HepG2 (cell line): ENCODE data around the gene ZMYM3. TPM values are rescaled to one million over a fixed set of nuclear protein-coding genes. Genes with fewer than 3 reads are reported as not detected.
A peak's percentile ranks its signal among the peaks of the same experiment; 100 is the strongest.

Experiments used
- HDAC2 ChIP-seq: sonication (generic); formaldehyde crosslinking; IDR thresholded peaks from 2 replicates; pipeline ENCODE4 v1.4.0; 2020; ENCODE audit warnings: missing genetic modification reagents
- IRF2 ChIP-seq: IDR thresholded peaks from 2 replicates; pipeline ENCODE4 v1.6.1; 2018; ENCODE audit warnings: missing genetic modification reagents, missing compliant biosample characterization
- KDM2A ChIP-seq: sonication (generic); formaldehyde crosslinking; IDR thresholded peaks from 2 replicates; pipeline ENCODE4 v1.4.0; 2020; ENCODE audit warnings: low read depth, missing genetic modification reagents, borderline replicate concordance
- PPARG ChIP-seq: conservative IDR thresholded peaks from 2 replicates; pipeline ENCODE4 v1.6.1; 2016; ENCODE audit warnings: missing biosample characterization, missing genetic modification reagents
- PRMT3 ChIP-seq: sonication (generic); formaldehyde crosslinking; IDR thresholded peaks from 2 replicates; pipeline ENCODE4 v1.8.1; 2022; ENCODE audit warnings: low read depth, mild to moderate bottlenecking, moderate library complexity, missing genetic modification reagents, borderline replicate concordance
- TRIM24 ChIP-seq: sonication (generic); formaldehyde crosslinking; IDR thresholded peaks from 2 replicates; pipeline ENCODE4 v1.8.0; 2022; ENCODE audit warnings: mild to moderate bottlenecking, missing genetic modification reagents
- ZFP36L1 ChIP-seq: sonication (generic); formaldehyde crosslinking; IDR thresholded peaks from 2 replicates; pipeline ENCODE4 v1.8.0; 2022; ENCODE audit warnings: mild to moderate bottlenecking, missing genetic modification reagents, moderate library complexity
- ZIK1 ChIP-seq: sonication (generic); formaldehyde crosslinking; IDR thresholded peaks from 2 replicates; pipeline ENCODE4 v1.5.0; 2020; ENCODE audit warnings: mild to moderate bottlenecking, low read depth, missing genetic modification reagents, borderline replicate concordance
- ZNF235 ChIP-seq: sonication (generic); formaldehyde crosslinking; IDR thresholded peaks from 2 replicates; pipeline ENCODE4 v1.8.1; 2023; ENCODE audit warnings: mild to moderate bottlenecking, missing genetic modification reagents, borderline replicate concordance
- ZNF44 ChIP-seq: sonication (generic); formaldehyde crosslinking; IDR thresholded peaks from 2 replicates; pipeline ENCODE4 v1.5.1; 2020; ENCODE audit warnings: mild to moderate bottlenecking, missing genetic modification reagents
- ZNF501 ChIP-seq: sonication (generic); formaldehyde crosslinking; IDR thresholded peaks from 2 replicates; pipeline ENCODE4 v1.5.1; 2020; ENCODE audit warnings: mild to moderate bottlenecking, moderate library complexity, missing genetic modification reagents
- ZNF513 ChIP-seq: sonication (generic); formaldehyde crosslinking; conservative IDR thresholded peaks from 2 replicates; pipeline ENCODE4 v1.5.0; 2020; ENCODE audit warnings: missing genetic modification reagents
- ZNF557 ChIP-seq: sonication (generic); formaldehyde crosslinking; IDR thresholded peaks from 2 replicates; pipeline ENCODE4 v1.4.0; 2020; ENCODE audit warnings: missing genetic modification reagents
- ZSCAN25 ChIP-seq: sonication (generic); formaldehyde crosslinking; IDR thresholded peaks from 2 replicates; pipeline ENCODE4 v1.8.0; 2022; ENCODE audit warnings: mild to moderate bottlenecking, missing genetic modification reagents
- polyA plus RNA-seq, 8 experiments: library from polyadenylated mRNA; depleted of rRNA in 3 of 8; stranded (reverse) in 7 of 8; unstranded in 1 of 8; fragments of >200 nt; fragmentation: Illumina TruSeq in 4 of 8; extraction: Trizol in 4 of 8; gene quantifications; 2 replicates each; pipeline versions ENCODE4 v1.2.1 to v1.2.3, GENCODE V29; 2011 to 2016; ENCODE audit warnings: low read depth in 4 of 8, missing spikeins in 1 of 8, mixed read lengths in 1 of 8; ENCODE audit not compliant: insufficient read depth in 1 of 8
- total RNA-seq, 5 experiments: library from RNA; depleted of rRNA; stranded (reverse); fragments of >200 nt; fragmentation: Illumina TruSeq; extraction: Trizol; gene quantifications; 2 replicates each; pipeline ENCODE4 v1.2.3, GENCODE V29; 2016; ENCODE audit warnings: low read depth in 1 of 5
- TF ChIP-seq, protein P1 (sequence below): IDR thresholded peaks from 2 replicates; pipeline ENCODE4 v1.6.1; 2012; ENCODE audit warnings: inconsistent platforms
- TF ChIP-seq, protein P2 (sequence below): sonication (generic); formaldehyde crosslinking; IDR thresholded peaks from 2 replicates; pipeline ENCODE4 v1.4.0; 2020; ENCODE audit warnings: mild to moderate bottlenecking, missing genetic modification reagents
- TF ChIP-seq, protein P3 (sequence below): sonication (generic); formaldehyde crosslinking; IDR thresholded peaks from 2 replicates; pipeline ENCODE4 v1.5.1; 2020; ENCODE audit warnings: missing genetic modification reagents, mild to moderate bottlenecking, borderline replicate concordance
- TF ChIP-seq, protein P4 (sequence below): sonication (generic); formaldehyde crosslinking; conservative IDR thresholded peaks from 2 replicates; pipeline ENCODE4 v1.4.0; 2020; ENCODE audit warnings: missing genetic modification reagents

The ZMYM3 gene
- total and polyA plus RNA-seq, 2 of the 13 experiments (the other 11 are each of a cell fraction or from before 2014, with no cell fraction given), result 26.4 to 35.4 TPM

DNA sequence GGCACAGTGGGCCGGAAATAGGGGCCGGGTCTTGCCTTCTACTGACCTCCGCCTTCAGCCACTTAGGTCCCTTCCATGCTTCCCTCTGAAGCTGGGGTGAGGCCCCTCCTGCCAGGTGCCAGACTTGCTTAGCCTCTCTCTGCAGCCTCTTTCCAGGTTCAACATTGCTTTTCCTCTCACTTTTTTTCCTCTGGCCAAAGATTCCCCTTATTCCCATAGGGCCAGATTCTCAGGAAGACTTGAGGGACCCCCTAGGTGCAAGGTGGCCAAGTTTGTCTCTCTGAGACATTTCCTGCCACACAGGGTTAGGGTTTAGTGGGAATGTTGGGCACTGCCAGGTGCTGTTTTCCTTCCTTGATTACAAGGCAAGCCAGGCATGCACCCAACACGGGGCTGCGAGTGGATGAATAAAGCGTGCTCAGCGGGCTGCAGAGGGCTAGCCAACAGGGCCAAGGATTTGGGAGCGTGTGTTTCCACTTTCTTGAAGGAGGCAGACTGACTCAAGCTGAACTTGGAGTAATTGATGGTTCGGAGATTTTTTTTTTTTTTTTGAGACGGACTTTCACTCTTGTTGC lies 38.5 kb downstream of the ZMYM3 start (continued):
- TF ChIP-seq ZSCAN25 (CRISPR knock-in tag) (no peak), ZFP36L1 (CRISPR knock-in tag) (no peak), ZNF44 (CRISPR knock-in tag) (no peak), KDM2A (CRISPR knock-in tag) (no peak), HDAC2 (CRISPR knock-in tag) (no peak), PRMT3 (CRISPR knock-in tag) (no peak), ZNF513 (CRISPR knock-in tag) (no peak), IRF2 (CRISPR knock-in tag) (no peak), TRIM24 (no peak), PPARG (CRISPR knock-in tag) (no peak), ZNF557 (no peak), ZNF501 (CRISPR knock-in tag) (0 out of 2 replicates have a peak, but pooled peaks have one; percentile 13), ZNF235 (no peak), ZIK1 (no peak)
- TF ChIP-seq, protein P1, sequence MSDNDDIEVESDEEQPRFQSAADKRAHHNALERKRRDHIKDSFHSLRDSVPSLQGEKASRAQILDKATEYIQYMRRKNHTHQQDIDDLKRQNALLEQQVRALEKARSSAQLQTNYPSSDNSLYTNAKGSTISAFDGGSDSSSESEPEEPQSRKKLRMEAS, result 0 out of 2 replicates have a peak, but pooled peaks have one; percentile 10
- TF ChIP-seq, protein P2, sequence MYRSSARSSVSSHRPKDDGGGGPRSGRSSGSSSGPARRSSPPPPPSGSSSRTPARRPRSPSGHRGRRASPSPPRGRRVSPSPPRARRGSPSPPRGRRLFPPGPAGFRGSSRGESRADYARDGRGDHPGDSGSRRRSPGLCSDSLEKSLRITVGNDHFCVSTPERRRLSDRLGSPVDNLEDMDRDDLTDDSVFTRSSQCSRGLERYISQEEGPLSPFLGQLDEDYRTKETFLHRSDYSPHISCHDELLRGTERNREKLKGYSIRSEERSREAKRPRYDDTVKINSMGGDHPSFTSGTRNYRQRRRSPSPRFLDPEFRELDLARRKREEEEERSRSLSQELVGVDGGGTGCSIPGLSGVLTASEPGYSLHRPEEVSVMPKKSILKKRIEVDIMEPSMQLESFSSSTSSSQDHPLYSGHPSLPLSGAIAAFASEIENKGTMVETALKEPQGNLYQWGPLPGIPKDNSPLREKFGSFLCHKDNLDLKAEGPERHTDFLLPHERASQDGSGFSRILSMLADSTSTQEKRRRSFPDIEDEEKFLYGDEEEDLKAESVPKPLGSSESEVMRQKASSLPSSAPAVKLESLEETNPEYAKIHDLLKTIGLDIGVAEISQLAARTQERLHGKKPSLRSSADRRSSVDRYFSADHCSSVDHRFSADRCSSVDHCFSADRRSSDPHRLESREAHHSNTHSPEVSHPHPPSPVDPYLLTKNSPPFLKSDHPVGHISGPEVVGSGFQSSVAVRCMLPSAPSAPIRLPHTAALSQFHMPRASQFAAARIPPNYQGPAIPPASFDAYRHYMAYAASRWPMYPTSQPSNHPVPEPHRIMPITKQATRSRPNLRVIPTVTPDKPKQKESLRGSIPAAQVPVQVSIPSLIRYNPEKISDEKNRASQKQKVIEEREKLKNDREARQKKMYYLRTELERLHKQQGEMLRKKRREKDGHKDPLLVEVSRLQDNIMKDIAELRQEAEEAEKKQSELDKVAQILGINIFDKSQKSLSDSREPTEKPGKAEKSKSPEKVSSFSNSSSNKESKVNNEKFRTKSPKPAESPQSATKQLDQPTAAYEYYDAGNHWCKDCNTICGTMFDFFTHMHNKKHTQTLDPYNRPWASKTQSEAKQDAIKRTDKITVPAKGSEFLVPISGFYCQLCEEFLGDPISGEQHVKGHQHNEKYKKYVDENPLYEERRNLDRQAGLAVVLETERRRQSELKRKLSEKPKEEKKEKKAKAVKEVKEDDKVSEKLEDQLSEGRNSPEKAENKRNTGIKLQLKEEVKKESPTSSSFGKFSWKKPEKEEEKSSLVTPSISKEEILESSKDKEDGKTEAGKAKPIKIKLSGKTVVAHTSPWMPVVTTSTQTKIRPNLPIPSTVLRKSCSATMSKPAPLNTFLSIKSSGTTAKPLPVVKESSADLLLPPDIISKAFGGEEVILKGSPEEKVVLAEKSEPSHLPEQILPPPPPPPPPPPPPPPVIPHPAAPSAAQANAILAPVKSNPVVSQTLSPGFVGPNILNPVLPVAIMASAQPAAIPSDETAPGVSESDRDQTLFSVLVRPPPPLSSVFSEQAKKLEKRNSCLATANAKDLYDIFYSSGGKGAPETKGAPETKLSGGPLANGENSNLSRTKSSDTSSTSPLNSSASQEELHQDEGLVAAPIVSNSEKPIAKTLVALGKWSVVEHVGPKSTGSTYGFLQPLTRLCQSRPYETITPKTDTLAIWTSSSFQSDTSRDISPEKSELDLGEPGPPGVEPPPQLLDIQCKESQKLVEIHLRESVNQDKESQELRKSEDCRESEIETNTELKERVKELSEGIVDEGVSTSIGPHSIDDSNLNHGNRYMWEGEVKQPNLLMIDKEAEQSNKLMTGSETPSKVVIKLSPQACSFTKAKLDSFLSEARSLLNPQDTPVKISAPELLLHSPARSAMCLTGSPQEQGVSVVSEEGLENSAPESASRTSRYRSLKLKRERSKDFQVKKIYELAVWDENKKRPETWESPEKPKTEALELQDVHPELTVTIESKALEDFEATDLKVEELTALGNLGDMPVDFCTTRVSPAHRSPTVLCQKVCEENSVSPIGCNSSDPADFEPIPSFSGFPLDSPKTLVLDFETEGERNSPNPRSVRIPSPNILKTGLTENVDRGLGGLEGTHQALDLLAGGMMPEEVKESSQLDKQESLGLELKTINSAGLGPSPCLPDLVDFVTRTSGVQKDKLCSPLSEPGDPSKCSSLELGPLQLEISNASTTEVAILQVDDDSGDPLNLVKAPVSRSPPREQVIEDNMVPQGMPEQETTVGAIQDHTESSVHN (CRISPR knock-in tag), result no peak
- TF ChIP-seq, protein P3, sequence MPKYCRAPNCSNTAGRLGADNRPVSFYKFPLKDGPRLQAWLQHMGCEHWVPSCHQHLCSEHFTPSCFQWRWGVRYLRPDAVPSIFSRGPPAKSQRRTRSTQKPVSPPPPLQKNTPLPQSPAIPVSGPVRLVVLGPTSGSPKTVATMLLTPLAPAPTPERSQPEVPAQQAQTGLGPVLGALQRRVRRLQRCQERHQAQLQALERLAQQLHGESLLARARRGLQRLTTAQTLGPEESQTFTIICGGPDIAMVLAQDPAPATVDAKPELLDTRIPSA (CRISPR knock-in tag), result no peak
- TF ChIP-seq, protein P4, sequence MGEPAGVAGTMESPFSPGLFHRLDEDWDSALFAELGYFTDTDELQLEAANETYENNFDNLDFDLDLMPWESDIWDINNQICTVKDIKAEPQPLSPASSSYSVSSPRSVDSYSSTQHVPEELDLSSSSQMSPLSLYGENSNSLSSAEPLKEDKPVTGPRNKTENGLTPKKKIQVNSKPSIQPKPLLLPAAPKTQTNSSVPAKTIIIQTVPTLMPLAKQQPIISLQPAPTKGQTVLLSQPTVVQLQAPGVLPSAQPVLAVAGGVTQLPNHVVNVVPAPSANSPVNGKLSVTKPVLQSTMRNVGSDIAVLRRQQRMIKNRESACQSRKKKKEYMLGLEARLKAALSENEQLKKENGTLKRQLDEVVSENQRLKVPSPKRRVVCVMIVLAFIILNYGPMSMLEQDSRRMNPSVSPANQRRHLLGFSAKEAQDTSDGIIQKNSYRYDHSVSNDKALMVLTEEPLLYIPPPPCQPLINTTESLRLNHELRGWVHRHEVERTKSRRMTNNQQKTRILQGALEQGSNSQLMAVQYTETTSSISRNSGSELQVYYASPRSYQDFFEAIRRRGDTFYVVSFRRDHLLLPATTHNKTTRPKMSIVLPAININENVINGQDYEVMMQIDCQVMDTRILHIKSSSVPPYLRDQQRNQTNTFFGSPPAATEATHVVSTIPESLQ (CRISPR knock-in tag), result no peak
